B cell (primary cell): ENCODE data around the gene GGCX. TPM values are rescaled to one million over a fixed set of nuclear protein-coding genes. Genes with fewer than 3 reads are reported as not detected.

Source experiments
- ATAC-seq: fragments of 200-7000 bp; cut with Tn5 transposase; one replicate; pipeline ENCODE4 v1.10.0; 2021; ENCODE audit warnings: low read depth, mild to moderate bottlenecking, moderate number of reproducible peaks, moderate library complexity
- CTCF ChIA-PET: fragments of 350-600 bp; sonication (Branson Sonifier 250); formaldehyde crosslinking; loops from one replicate; lab custom pipeline; 2021; ENCODE audit warnings: antibody characterized with exemption, inconsistent platforms; lab: Charles Lee
- POLR2A ChIA-PET: fragments of 350-600 bp; sonication (Branson Sonifier 250); formaldehyde crosslinking; loops from one replicate; lab custom pipeline; 2021; ENCODE audit warnings: antibody characterized with exemption; lab: Charles Lee
- DNase-seq: peaks from one replicate; pipeline ENCODE4 v3.0.0; 2013
- H2AFZ ChIP-seq: 2 replicates; pipeline ENCODE4 v1.6.1; 2012; ENCODE audit warnings: mild to moderate bottlenecking, low read depth, low read length; ENCODE audit not compliant: insufficient read depth, poor library complexity, severe bottlenecking
- H3K27ac ChIP-seq, 2 donors: 1 replicate in 1 of 2; 2 replicates in 1 of 2; pipeline ENCODE4 v1.5.1; 2012 to 2013; ENCODE audit warnings: low read length in 2 of 2, mild to moderate bottlenecking in 2 of 2, moderate library complexity in 1 of 2
- H3K27me3 ChIP-seq, 4 experiments: fragments of 200-600 bp in 1 of 4; sonication (generic) in 1 of 4; replicated peaks in 1 of 4; 1 replicate in 2 of 4; 2 replicates in 2 of 4; pipeline versions ENCODE4 v1.6.1 to v1.7.0; 2013 to 2016; ENCODE audit warnings: low read length in 3 of 4, mild to moderate bottlenecking in 2 of 4, mixed read lengths in 1 of 4, moderate library complexity in 1 of 4; ENCODE audit not compliant: insufficient read depth in 4 of 4, control insufficient read depth in 3 of 4; ENCODE audit errors: control extremely low read depth in 1 of 4
- H3K36me3 ChIP-seq, 2 experiments: replicated peaks in 1 of 2; 1 replicate in 1 of 2; 2 replicates in 1 of 2; pipeline versions ENCODE4 v1.6.1 to v1.7.1; 2013; ENCODE audit warnings: low read length in 1 of 2; ENCODE audit not compliant: insufficient read depth in 2 of 2, control insufficient read depth in 1 of 2; ENCODE audit errors: control extremely low read depth in 1 of 2, extremely low read depth in 1 of 2
- H3K4me1 ChIP-seq, 2 donors: fragments of 200-600 bp in 1 of 2; sonication (generic) in 1 of 2; 1 replicate in 1 of 2; 2 replicates in 1 of 2; pipeline versions ENCODE4 v1.5.1 to v1.6.1; 2013 to 2017; ENCODE audit warnings: low read length in 2 of 2; ENCODE audit not compliant: control insufficient read depth in 2 of 2, insufficient read depth in 2 of 2
- H3K4me2 ChIP-seq: replicated peaks from 2 replicates; pipeline ENCODE3; 2012; ENCODE audit warnings: mild to moderate bottlenecking, low read depth, low read length; ENCODE audit not compliant: poor library complexity, severe bottlenecking
- H3K4me3 ChIP-seq, 5 experiments: fragments of 200-600 bp in 1 of 5; sonication (generic) in 1 of 5; 1 replicate in 3 of 5; 2 replicates in 2 of 5; pipeline versions ENCODE4 v1.5.1 to v1.7.0; 2011 to 2016; ENCODE audit warnings: low read length in 4 of 5, mild to moderate bottlenecking in 4 of 5, low read depth in 2 of 5, control low read depth in 1 of 5, moderate library complexity in 1 of 5; ENCODE audit not compliant: insufficient read depth in 1 of 5; ENCODE audit errors: control extremely low read depth in 1 of 5, extremely low read depth in 1 of 5
- H3K79me2 ChIP-seq: fragments of 200-600 bp; sonication (generic); one replicate; pipeline ENCODE4 v1.6.0; 2016; ENCODE audit warnings: low read length; ENCODE audit not compliant: control insufficient read depth, insufficient read depth
- H3K9ac ChIP-seq: fragments of 200-600 bp; sonication (generic); 2 replicates; pipeline ENCODE4 v1.6.1; 2017; ENCODE audit warnings: mild to moderate bottlenecking, low read length, moderate library complexity
- H3K9me3 ChIP-seq, 3 donors: one replicate each; pipeline versions ENCODE4 v1.6.1 to v1.7.1; 2013; ENCODE audit warnings: low read length in 2 of 3; ENCODE audit not compliant: control insufficient read depth in 2 of 3, insufficient read depth in 1 of 3; ENCODE audit errors: control extremely low read depth in 1 of 3
- H4K20me1 ChIP-seq: 2 replicates; pipeline ENCODE4 v1.6.0; 2012; ENCODE audit warnings: mild to moderate bottlenecking, low read length; ENCODE audit not compliant: insufficient read depth, control insufficient read depth, poor library complexity, severe bottlenecking
- H3K27ac Mint-ChIP-seq: one replicate; pipeline ENCODE4 v1.8.0; 2021; ENCODE audit warnings: mixed read lengths
- H3K27me3 Mint-ChIP-seq: one replicate; pipeline ENCODE4 v1.8.0; 2021; ENCODE audit warnings: mixed read lengths
- H3K4me1 Mint-ChIP-seq: one replicate; pipeline ENCODE4 v1.8.0; 2021; ENCODE audit warnings: mixed read lengths
- H3K4me3 Mint-ChIP-seq: one replicate; pipeline ENCODE4 v1.8.0; 2021; ENCODE audit warnings: mixed read lengths
- H3K9me3 Mint-ChIP-seq: one replicate; pipeline ENCODE4 v1.8.0; 2022; ENCODE audit warnings: mixed read lengths; ENCODE audit not compliant: insufficient read depth
- EZH2 ChIP-seq: IDR thresholded peaks from 2 replicates; pipeline ENCODE4 v1.6.1; 2012; ENCODE audit warnings: borderline replicate concordance, low read depth, mild to moderate bottlenecking, moderate library complexity, low read length; ENCODE audit not compliant: insufficient read depth, poor library complexity, severe bottlenecking
- WGBS: methylation state at CpG from one replicate; pipeline ENCODE4 v1.1.5; 2013; ENCODE audit warnings: missing lambda C conversion rate; ENCODE audit not compliant: insufficient coverage; 5-methylcytosine and 5-hydroxymethylcytosine counted together
- intact Hi-C: fragments of 100-400 bp; cut with micrococcal nuclease; formaldehyde crosslinking; loops from one replicate; pipeline ENCODE4 v1.10.0; 2022
- polyA plus RNA-seq: library from polyadenylated mRNA; depleted of rRNA; stranded (reverse); fragments of >200 nt; gene quantifications from 2 replicates; pipeline ENCODE4 v1.2.3, GENCODE V29; 2012
- total RNA-seq, 2 donors: library from RNA; stranded (reverse); fragments of 120-200 nt in 1 of 2; gene quantifications; 1 replicate in 1 of 2; 2 replicates in 1 of 2; pipeline versions ENCODE4 v1.2.3 to v1.2.4, GENCODE V29; 2013 to 2022
- TF ChIP-seq, protein P1 (sequence below): fragments of 200-600 bp; IDR thresholded peaks from one replicate; pipeline ENCODE4 v1.8.0; 2022; ENCODE audit warnings: antibody characterized with exemption, mild to moderate bottlenecking

Gene GGCX
- total and polyA plus RNA-seq, 2 donors (not counting 1 experiment from before 2014, with no cell fraction given) = 23.5 to 36.8 TPM

DNA sequence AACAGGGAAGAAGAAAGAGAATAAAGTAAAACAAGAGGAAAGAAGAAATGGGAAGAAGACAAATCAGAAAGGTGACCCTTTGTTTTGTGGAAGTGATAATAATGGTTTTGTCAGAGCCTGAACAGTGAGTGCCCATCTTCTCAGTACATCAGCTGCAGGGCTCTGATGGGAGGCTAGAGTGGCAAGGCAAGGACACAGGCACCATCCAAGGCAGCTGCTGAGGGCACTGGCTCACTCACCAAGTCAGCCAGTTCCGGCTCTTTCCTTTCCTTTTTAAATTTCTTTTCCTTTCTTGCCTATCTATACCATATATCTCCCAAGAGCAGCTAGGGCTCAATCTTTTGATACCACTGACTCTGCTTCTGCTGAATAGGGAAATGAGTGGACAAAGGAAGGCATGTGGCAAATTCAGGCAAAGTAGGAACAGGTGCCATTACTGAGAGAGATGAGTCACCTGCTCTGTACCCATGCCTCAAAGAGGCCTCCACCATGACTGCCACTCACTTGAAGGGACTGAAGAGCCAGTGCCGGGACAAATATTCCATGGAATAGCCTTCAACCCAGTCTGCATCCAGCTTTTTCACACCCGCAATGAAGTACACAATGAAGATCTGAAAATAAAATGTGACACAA lies 6.2 kb downstream of the GGCX start:
- H4K20me1 ChIP-seq = peaks cover 4% of the 10 kb centered on the region
- Mint-ChIP-seq H3K4me3 (no peak overlapping the region), H3K4me1 (peaks cover 10% of the 10 kb centered on the region), H3K27me3 (no peaks in the 10 kb centered on the region), H3K27ac (no peak overlapping the region), H3K9me3 (no peaks in the 10 kb centered on the region)
- no peaks in the 10 kb centered on the region for H3K9me3 ChIP-seq
- WGBS = no CpG with 5 or more reads among the region's 3 CpGs
- H2AFZ ChIP-seq = no peak overlapping the region
- intact Hi-C loops = no loop called here
- H3K9ac ChIP-seq = no peak overlapping the region
- no peak overlapping the region for H3K27ac ChIP-seq
- ATAC-seq (no peak), DNase-seq (no peak)
- H3K4me3 ChIP-seq = no peak overlapping the region
- no peak for TF ChIP-seq EZH2
- TF ChIP-seq, protein P1, sequence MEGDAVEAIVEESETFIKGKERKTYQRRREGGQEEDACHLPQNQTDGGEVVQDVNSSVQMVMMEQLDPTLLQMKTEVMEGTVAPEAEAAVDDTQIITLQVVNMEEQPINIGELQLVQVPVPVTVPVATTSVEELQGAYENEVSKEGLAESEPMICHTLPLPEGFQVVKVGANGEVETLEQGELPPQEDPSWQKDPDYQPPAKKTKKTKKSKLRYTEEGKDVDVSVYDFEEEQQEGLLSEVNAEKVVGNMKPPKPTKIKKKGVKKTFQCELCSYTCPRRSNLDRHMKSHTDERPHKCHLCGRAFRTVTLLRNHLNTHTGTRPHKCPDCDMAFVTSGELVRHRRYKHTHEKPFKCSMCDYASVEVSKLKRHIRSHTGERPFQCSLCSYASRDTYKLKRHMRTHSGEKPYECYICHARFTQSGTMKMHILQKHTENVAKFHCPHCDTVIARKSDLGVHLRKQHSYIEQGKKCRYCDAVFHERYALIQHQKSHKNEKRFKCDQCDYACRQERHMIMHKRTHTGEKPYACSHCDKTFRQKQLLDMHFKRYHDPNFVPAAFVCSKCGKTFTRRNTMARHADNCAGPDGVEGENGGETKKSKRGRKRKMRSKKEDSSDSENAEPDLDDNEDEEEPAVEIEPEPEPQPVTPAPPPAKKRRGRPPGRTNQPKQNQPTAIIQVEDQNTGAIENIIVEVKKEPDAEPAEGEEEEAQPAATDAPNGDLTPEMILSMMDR = no peak
- no peaks in the 10 kb centered on the region for H3K27me3 ChIP-seq
- no peak overlapping the region for H3K4me2 ChIP-seq
- peaks cover 0 to 60% of the 10 kb centered on the region in 2 experiments for H3K36me3 ChIP-seq
- ChIA-PET CTCF (interaction anchor here (0.6 to 10.0 kb wide), 7 partner anchors 23 to 255 kb away, joined by 3 to 299 read pairs (median 6); partner anchors contain the start of gene SH2D6), POLR2A (no interaction called here)
- H3K4me1 ChIP-seq = peaks cover 0 to 6% of the 10 kb centered on the region in 2 donors
- H3K79me2 ChIP-seq = peaks cover 29% of the 10 kb centered on the region

DNA sequence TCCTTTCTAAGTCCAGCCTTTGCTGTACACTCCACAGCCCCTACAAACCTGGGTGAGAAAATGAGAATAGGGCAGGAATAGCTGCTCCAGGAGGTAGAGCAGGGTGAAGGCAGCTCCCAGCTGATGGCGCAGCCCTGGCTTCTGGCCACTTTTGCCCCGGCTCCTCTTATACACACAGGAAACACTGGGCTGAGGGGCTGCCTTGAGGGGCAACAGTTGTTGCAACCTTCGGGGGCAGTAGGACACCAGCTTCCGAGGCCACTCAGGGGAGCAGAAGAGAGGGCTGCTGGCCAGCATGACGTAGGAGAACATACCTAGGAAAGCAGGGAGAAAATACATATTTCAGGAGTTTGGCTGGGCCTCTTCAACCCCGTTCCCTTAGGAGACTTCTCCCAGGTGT lies 8.1 kb downstream of the GGCX start:
- Histone ChIP-seq H3K4me1 (peaks cover 0 to 3% of the 10 kb centered on the region in 2 donors), H3K9ac (no peak overlapping the region), H2AFZ (no peak overlapping the region), H3K27ac (no peak overlapping the region), H3K4me3 (no peak overlapping the region), H3K36me3 (peaks cover 0 to 56% of the 10 kb centered on the region in 2 experiments), H3K4me2 (no peak overlapping the region), H3K27me3 (no peaks in the 10 kb centered on the region), H3K9me3 (no peaks in the 10 kb centered on the region), H3K79me2 (peaks cover 12% of the 10 kb centered on the region), H4K20me1 (peaks cover 2% of the 10 kb centered on the region)
- DNase-seq (no peak), ATAC-seq (no peak)
- Mint-ChIP-seq H3K27me3 (no peaks in the 10 kb centered on the region), H3K27ac (no peak overlapping the region), H3K9me3 (no peaks in the 10 kb centered on the region), H3K4me1 (peaks cover 4% of the 10 kb centered on the region), H3K4me3 (no peak overlapping the region)
- intact Hi-C loops = loop anchor here (2.0 kb wide), 2 partner anchors 198 to 226 kb away; partner anchors contain the start of genes ELMOD3, RETSAT and TGOLN2
- POLR2A ChIA-PET = interaction anchor here (0.8 kb wide), 1 partner anchor 47 kb away, joined by 3 read pairs; no protein-coding TSS in a partner anchor
- 100% methylated on average over 5 of the region's 6 CpGs for WGBS
- TF ChIP-seq EZH2 = no peak
- TF ChIP-seq, protein P1 = no peak
- CTCF ChIA-PET = interaction anchor here (0.9 to 10.0 kb wide), 9 partner anchors 13 to 253 kb away, joined by 3 to 299 read pairs (median 21); partner anchors contain the start of genes C2orf68, MAT2A, RNF181 and SH2D6
